Fibroblast of pulmonary artery (primary cell): ENCODE results near the gene IL19.

Experiments used
- DNase-seq: peaks from one replicate; pipeline ENCODE4 v3.0.0-alpha.2; 2010; ENCODE audit warnings: low read depth
- H3K4me3 ChIP-seq: replicated peaks from 2 replicates; pipeline ENCODE4 v1.5.1; 2011; ENCODE audit warnings: low read depth, mild to moderate bottlenecking, control low read depth, low read length, moderate library complexity
- TF ChIP-seq, protein P1 (sequence below): IDR thresholded peaks from 2 replicates; pipeline ENCODE4 v1.5.1; 2011; ENCODE audit warnings: mild to moderate bottlenecking, control low read depth, low read length, inconsistent platforms; ENCODE audit errors: missing control alignments

Gene IL19

GRCh38 chr1:206880314-206880713, 109.7 kb downstream of the IL19 start:
- H3K4me3 ChIP-seq: no peak overlapping the region
- TF ChIP-seq, protein P1, sequence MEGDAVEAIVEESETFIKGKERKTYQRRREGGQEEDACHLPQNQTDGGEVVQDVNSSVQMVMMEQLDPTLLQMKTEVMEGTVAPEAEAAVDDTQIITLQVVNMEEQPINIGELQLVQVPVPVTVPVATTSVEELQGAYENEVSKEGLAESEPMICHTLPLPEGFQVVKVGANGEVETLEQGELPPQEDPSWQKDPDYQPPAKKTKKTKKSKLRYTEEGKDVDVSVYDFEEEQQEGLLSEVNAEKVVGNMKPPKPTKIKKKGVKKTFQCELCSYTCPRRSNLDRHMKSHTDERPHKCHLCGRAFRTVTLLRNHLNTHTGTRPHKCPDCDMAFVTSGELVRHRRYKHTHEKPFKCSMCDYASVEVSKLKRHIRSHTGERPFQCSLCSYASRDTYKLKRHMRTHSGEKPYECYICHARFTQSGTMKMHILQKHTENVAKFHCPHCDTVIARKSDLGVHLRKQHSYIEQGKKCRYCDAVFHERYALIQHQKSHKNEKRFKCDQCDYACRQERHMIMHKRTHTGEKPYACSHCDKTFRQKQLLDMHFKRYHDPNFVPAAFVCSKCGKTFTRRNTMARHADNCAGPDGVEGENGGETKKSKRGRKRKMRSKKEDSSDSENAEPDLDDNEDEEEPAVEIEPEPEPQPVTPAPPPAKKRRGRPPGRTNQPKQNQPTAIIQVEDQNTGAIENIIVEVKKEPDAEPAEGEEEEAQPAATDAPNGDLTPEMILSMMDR: no peak
- no peak for DNase-seq

GRCh38 chr1:206882555-206882954, 112.0 kb downstream of the IL19 start:
- no peak overlapping the region for H3K4me3 ChIP-seq
- TF ChIP-seq, protein P1: peak; percentile 12

GRCh38 chr1:206883160-206883559, 112.6 kb downstream of the IL19 start:
- DNase-seq: no peak
- no peak overlapping the region for H3K4me3 ChIP-seq
- TF ChIP-seq, protein P1: no peak

More at GRCh38 chr1:206882555-206882954, 112.0 kb downstream of the IL19 start:
- no peak for DNase-seq

GRCh38 chr1:206883876-206884275, 113.3 kb downstream of the IL19 start:
- DNase-seq: no peak
- no peak overlapping the region for H3K4me3 ChIP-seq
- TF ChIP-seq, protein P1: no peak

- H3K4me3 ChIP-seq: no peak overlapping the region
- TF ChIP-seq, protein P1: no peak
- DNase-seq: peak; percentile 78
Observed at GRCh38 chr1:206885341-206886060, 114.9 kb downstream of the IL19 start.

DNA sequence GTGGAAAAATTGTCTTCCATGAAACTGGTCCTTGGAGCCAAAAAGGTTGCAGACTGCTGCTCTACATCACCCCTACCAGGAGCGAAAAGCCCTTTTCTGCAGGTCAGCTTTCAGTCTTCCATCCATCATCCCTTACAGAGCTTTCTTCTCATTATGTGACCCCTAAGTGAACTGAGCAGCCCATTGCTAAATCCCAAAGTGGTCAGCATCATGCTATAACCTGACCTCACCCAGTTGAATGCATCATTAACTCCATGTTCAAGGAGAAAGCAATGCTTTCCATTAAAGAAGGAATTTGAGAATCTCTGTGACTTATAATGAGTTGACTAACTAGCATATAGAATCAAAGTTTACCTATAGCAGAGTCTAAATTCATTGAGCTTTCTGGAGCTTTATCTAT, 116.3 kb downstream of the IL19 start:
- TF ChIP-seq, protein P1: no peak

DNA sequence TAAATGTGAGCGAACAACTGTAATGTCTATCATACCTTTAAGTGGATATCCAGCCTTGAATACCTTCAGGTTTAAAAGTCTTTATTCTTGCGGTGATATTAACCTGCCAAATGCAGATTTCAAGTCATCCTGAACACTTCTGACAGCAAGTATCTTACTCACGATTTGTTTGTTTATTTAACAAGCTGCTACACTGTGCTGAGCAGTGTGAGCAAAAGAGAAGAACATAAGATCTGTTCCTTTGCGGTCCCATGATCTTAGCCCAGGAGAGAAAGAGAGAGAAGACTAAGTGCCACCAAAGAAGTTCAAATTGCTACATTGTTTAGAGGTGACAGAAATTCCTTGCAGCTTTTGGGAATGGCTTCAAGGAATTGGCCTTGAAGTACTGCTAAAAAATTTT, 117.1 kb downstream of the IL19 start:
- no peak for DNase-seq
- TF ChIP-seq, protein P1: no peak
- no peak overlapping the region for H3K4me3 ChIP-seq

More for the DNA sequence above, 116.3 kb downstream of the IL19 start:
- H3K4me3 ChIP-seq: no peak overlapping the region
- no peak for DNase-seq
